IPS DF 19.7 (cell line): Measurements from ENCODE around the gene NUP210.

Experiments
- DNase-seq: peaks from one replicate; pipeline ENCODE4 v3.0.0-alpha.2; 2013; ENCODE audit warnings: low read depth, low spot score

NUP210 gene

DNA sequence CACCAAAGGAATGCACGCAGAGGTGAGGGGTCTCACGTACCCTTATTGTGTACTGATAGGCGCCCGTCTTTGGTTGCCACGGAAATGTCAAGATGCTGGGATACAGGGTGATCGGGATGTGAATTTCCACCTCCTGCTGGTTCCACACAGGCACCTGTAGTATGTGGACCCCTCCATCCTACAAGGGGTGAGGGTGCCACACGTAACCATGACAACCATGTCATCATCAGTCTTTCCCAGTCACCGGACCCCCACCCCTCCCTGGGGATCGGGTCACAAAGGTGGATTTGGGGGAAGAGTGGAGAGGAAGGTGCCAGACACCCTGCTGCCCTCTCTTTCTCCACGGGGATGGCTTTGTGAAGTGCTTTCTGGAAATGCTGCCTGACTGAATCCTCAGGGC is 44.7 kb downstream of the NUP210 start:
- no peak for DNase-seq

DNA sequence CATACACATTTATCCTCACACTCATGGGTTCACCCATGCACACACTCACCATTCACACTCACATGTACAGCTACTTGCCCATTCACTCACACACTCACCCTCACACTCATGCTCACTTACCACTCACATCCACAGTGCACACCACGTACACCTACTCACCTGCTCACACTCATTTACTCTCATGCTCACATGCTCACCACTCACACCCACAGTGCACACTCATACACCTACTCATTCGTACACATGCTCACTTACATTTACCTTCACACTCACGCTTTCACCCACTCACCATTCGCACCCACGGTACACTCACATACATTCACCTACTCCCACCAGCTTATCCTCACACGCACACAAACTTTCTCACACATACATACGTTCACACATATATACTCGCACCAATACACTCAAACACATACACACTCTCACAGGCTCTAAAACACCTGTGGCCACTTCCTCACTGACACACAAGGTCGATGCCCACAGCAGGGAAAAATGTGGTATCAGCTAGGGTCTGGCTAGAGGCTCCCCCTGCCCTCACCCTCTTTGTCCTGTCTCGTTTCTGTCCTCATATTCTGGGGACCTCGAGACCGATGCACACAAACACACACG is 46.0 kb downstream of the NUP210 start:
- DNase-seq = no peak

GRCh38 chr3:13372656-13373055 is 47.5 kb downstream of the NUP210 start:
- DNase-seq = no peak

DNA sequence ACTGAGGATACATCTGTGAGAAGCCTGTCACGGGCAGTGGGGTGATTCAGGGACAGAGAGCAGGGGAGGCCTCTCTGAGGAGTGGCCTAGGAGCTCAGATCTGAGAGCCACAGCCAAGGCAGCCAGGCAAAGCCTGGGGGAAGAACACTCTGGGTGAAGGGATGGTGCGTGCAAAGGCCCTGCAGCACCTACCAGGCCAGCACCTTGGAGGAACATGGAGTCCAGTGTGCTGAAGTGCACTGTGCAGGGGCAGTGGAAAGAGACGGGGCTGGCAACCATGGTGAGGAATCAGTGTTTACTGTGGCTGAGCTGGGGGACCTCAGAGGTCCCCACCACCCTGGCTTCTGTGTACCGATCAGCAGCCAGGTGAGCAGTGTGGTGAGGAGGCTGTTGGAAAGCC is 48.0 kb downstream of the NUP210 start:
- DNase-seq = no peak

- no peak for DNase-seq
These were observed 48.7 kb downstream of the NUP210 start for GRCh38 chr3:13371100-13372075.

- no peak for DNase-seq
These were observed 49.5 kb downstream of the NUP210 start for GRCh38 chr3:13370609-13371008.

- DNase-seq = no peak
These were observed 50.1 kb downstream of the NUP210 start for GRCh38 chr3:13370055-13370454.

DNA sequence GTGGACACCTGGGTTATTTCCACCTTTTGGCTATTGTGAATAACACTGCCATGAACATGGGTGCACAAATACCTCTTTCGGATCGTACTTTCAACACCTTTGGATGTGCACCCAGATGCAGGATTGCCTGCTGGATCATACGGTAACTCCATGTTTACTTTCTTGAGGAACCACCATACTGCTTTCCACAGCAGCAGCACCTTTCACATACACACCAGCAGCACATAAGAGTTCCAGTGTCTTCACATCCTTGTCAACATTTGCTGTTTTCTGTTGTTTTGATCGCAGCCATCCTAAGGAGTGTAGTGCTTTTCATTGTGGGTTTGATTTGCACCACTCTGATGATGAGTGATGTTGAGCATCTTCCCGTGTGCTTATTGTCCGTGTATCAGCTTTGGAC is 51.3 kb downstream of the NUP210 start:
- no peak for DNase-seq

DNA sequence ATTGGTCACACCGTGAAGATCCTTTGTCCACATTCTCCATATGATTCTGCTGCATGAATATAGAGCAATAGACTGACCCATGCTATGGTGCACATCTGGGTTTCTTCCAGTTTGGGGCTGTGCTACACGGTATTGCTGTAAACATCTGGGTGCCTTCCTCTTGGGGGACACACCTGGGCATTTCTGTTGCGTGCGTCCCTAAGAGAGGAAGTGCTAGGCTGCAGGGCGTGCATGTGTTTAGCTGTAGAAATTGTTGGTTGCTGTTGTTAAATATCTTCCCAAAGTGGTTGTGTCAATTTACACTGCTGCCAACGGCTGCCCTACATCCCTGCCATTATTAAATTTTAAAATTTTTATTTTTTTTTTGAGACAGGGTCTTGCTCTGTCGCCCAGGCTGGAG is 52.4 kb downstream of the NUP210 start:
- no peak for DNase-seq

- DNase-seq = no peak
These were observed 54.4 kb downstream of the NUP210 start for GRCh38 chr3:13365390-13366379.

DNA sequence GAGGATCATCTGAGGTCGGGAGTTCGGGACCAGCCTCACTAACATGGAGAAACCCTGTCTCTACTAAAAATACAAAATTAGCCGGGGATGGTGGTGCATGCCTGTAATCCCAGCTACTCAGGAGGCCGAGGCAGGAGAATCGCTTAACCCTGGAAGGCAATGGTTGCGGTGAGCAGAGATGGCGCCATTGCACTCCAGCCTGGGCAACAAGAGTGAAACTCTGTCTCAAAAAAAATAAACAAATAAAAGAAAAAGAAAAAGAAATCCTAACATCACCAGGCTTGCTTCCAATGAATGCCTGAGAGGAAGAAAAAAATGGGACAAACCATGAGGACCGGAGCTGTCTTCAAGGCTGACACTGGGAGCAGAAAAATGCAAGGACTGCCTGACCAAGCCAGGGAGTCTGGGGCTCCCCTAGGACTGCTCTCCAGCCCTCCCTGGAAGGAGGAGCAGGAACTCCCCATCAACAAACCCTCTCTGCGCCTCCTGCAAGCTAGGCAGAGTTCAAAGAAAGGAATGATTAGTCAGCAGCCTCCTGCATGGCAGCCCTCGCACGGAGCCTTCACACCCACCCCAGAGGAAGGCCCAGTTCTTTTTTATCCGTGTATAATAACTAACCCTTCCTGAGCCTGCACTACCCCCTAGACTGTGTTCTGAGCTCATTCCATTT is 55.4 kb downstream of the NUP210 start:
- no peak for DNase-seq

- DNase-seq = no peak
These were observed 57.6 kb downstream of the NUP210 start for GRCh38 chr3:13362551-13362950.

- no peak for DNase-seq
These were observed 60.2 kb downstream of the NUP210 start for GRCh38 chr3:13359916-13360315.

- no peak for DNase-seq
These were observed 61.5 kb downstream of the NUP210 start for GRCh38 chr3:13358643-13359042.

GRCh38 chr3:13358051-13358450 is 62.1 kb downstream of the NUP210 start:
- DNase-seq = no peak

GRCh38 chr3:13357074-13357473 is 63.0 kb downstream of the NUP210 start:
- DNase-seq = no peak

- DNase-seq = no peak
These were observed 66.1 kb downstream of the NUP210 start for GRCh38 chr3:13353936-13354542.

- DNase-seq = no peak
These were observed 66.6 kb downstream of the NUP210 start for GRCh38 chr3:13353506-13353905.

GRCh38 chr3:13352621-13353131 is 67.4 kb downstream of the NUP210 start:
- no peak for DNase-seq

GRCh38 chr3:13349823-13350222 is 70.3 kb downstream of the NUP210 start:
- no peak for DNase-seq
